Adrenal gland (tissue), 5 donors: ENCODE results near the gene TMEM258.

Source experiments
- CTCF ChIP-seq, 6 experiments: fragments of 450-650 bp in 4 of 6; fragments of 200-600 bp in 2 of 6; sonication (generic) in 1 of 6; IDR thresholded peaks; 1 replicate in 5 of 6; 2 replicates in 1 of 6; pipeline versions ENCODE4 v1.5.1 to v1.8.0; 2016 to 2021; ENCODE audit warnings: antibody characterized with exemption in 6 of 6, mild to moderate bottlenecking in 2 of 6, moderate library complexity in 1 of 6
- POLR2A ChIP-seq, 2 donors: fragments of 450-650 bp; IDR thresholded peaks; one replicate each; pipeline ENCODE4 v1.6.1; 2017; ENCODE audit warnings: antibody characterized with exemption in 2 of 2, mild to moderate bottlenecking in 2 of 2, moderate library complexity in 1 of 2
- donor health status: DM: no; HTN: no; CAD: no.

- TF ChIP-seq POLR2A (IDR thresholded peaks at IDR 0.05) (no peak), CTCF (IDR thresholded peaks at IDR 0.05) (no peak)
Measured at GRCh38 chr11:61832207-61832606, 39.8 kb upstream of the TMEM258 start.
